Neutrophil (primary cell): Measurements from ENCODE around the gene CAMK4.

ENCODE experiments used
- H3K27ac ChIP-seq: fragments of 200-600 bp; sonication (generic); 2 replicates; pipeline ENCODE4 v1.5.1; 2016; ENCODE audit warnings: mild to moderate bottlenecking, moderate library complexity
- H3K27me3 ChIP-seq: fragments of 200-600 bp; sonication (generic); 2 replicates; pipeline ENCODE4 v1.6.0; 2016; ENCODE audit warnings: mild to moderate bottlenecking
- H3K36me3 ChIP-seq: fragments of 200-600 bp; sonication (generic); 2 replicates; pipeline ENCODE4 v1.5.1; 2017
- H3K4me1 ChIP-seq, 2 experiments: fragments of 200-600 bp in 1 of 2; sonication (generic) in 1 of 2; 1 replicate in 1 of 2; 2 replicates in 1 of 2; pipeline versions ENCODE4 v1.5.1 to v1.6.1; 2013 to 2016; ENCODE audit warnings: low read depth in 1 of 2, low read length in 1 of 2, mild to moderate bottlenecking in 1 of 2, moderate library complexity in 1 of 2; ENCODE audit not compliant: control insufficient read depth in 1 of 2, insufficient read depth in 1 of 2
- H3K4me3 ChIP-seq, 2 experiments: fragments of 200-600 bp in 1 of 2; sonication (generic) in 1 of 2; 1 replicate in 1 of 2; 2 replicates in 1 of 2; pipeline ENCODE4 v1.5.1; 2013 to 2016; ENCODE audit warnings: low read depth in 1 of 2, low read length in 1 of 2, mild to moderate bottlenecking in 1 of 2, moderate library complexity in 1 of 2
- H3K9me3 ChIP-seq: fragments of 200-600 bp; sonication (generic); 2 replicates; pipeline ENCODE4 v1.5.1; 2016
- CTCF ChIP-seq: fragments of 200-600 bp; sonication (generic); IDR thresholded peaks from 2 replicates; pipeline ENCODE4 v1.5.1; 2016; ENCODE audit warnings: antibody characterized with exemption

Gene CAMK4

GRCh38 chr5:111377306-111377705, 153.1 kb downstream of the CAMK4 start:
- H3K27ac ChIP-seq = no peak overlapping the region
- no peaks in the 10 kb centered on the region for H3K36me3 ChIP-seq
- no peaks in the 10 kb centered on the region for H3K27me3 ChIP-seq
- no peaks in the 10 kb centered on the region for H3K4me1 ChIP-seq
- no peak overlapping the region for H3K4me3 ChIP-seq
- TF ChIP-seq CTCF = no peak
- no peaks in the 10 kb centered on the region for H3K9me3 ChIP-seq

- Histone ChIP-seq H3K36me3 (no peaks in the 10 kb centered on the region), H3K9me3 (no peaks in the 10 kb centered on the region)
- no peak for TF ChIP-seq CTCF
Measured at GRCh38 chr5:111379391-111379816, 155.2 kb downstream of the CAMK4 start.

GRCh38 chr5:111383288-111383970, 159.2 kb downstream of the CAMK4 start:
- no peak for TF ChIP-seq CTCF
- Histone ChIP-seq H3K36me3 (no peaks in the 10 kb centered on the region), H3K27me3 (no peaks in the 10 kb centered on the region)

More at GRCh38 chr5:111379391-111379816, 155.2 kb downstream of the CAMK4 start:
- no peaks in the 10 kb centered on the region for H3K4me1 ChIP-seq
- no peaks in the 10 kb centered on the region for H3K27me3 ChIP-seq
- no peak overlapping the region for H3K4me3 ChIP-seq
- no peak overlapping the region for H3K27ac ChIP-seq

GRCh38 chr5:111384220-111384619, 160.0 kb downstream of the CAMK4 start:
- H3K27ac ChIP-seq = no peak overlapping the region
- no peaks in the 10 kb centered on the region for H3K36me3 ChIP-seq
- H3K4me1 ChIP-seq = no peaks in the 10 kb centered on the region
- TF ChIP-seq CTCF = no peak
- H3K4me3 ChIP-seq = no peak overlapping the region
- no peaks in the 10 kb centered on the region for H3K9me3 ChIP-seq
- H3K27me3 ChIP-seq = no peaks in the 10 kb centered on the region

More at GRCh38 chr5:111383288-111383970, 159.2 kb downstream of the CAMK4 start:
- H3K4me3 ChIP-seq = no peak overlapping the region
- no peaks in the 10 kb centered on the region for H3K9me3 ChIP-seq
- H3K4me1 ChIP-seq = no peaks in the 10 kb centered on the region
- H3K27ac ChIP-seq = no peak overlapping the region

GRCh38 chr5:111385051-111385450, 160.9 kb downstream of the CAMK4 start:
- no peak overlapping the region for H3K27ac ChIP-seq
- no peak for TF ChIP-seq CTCF

More at GRCh38 chr5:111385051-111385450, 160.9 kb downstream of the CAMK4 start:
- Histone ChIP-seq H3K36me3 (no peaks in the 10 kb centered on the region), H3K4me3 (no peak overlapping the region), H3K9me3 (no peaks in the 10 kb centered on the region), H3K4me1 (no peaks in the 10 kb centered on the region), H3K27me3 (no peaks in the 10 kb centered on the region)
